Progenitor cell of endocrine pancreas (in vitro differentiated cells): ENCODE results near the gene FOSL1. TPM values are rescaled to one million over a fixed set of nuclear protein-coding genes. Genes with fewer than 3 reads are reported as not detected.

ENCODE experiments used
- DNase-seq: peaks from one replicate; pipeline ENCODE4 v3.0.0; 2021; ENCODE audit warnings: low spot score; ENCODE audit not compliant: unreplicated experiment
- H3K27ac Mint-ChIP-seq: 2 replicates; pipeline ENCODE4 v1.8.0; 2021; ENCODE audit warnings: mild to moderate bottlenecking, moderate library complexity, mixed read lengths
- H3K27me3 Mint-ChIP-seq: 2 replicates; pipeline ENCODE4 v1.8.0; 2021; ENCODE audit warnings: mixed read lengths
- H3K36me3 Mint-ChIP-seq: 2 replicates; pipeline ENCODE4 v1.8.0; 2022; ENCODE audit warnings: mixed read lengths; ENCODE audit not compliant: insufficient read depth
- H3K4me1 Mint-ChIP-seq: 2 replicates; pipeline ENCODE4 v1.8.0; 2021; ENCODE audit warnings: low read depth, mixed read lengths
- H3K4me3 Mint-ChIP-seq: 2 replicates; pipeline ENCODE4 v1.8.0; 2021; ENCODE audit warnings: low read depth, mild to moderate bottlenecking, moderate library complexity, mixed read lengths
- H3K9me3 Mint-ChIP-seq: 2 replicates; pipeline ENCODE4 v1.8.0; 2021; ENCODE audit warnings: low read depth, mixed read lengths
- total RNA-seq: library from RNA; stranded (reverse); gene quantifications from 2 replicates; pipeline ENCODE4 v1.2.1, GENCODE V29; 2021
- TF ChIP-seq, protein P1 (sequence below): fragments of 200-600 bp; sonication (generic); IDR thresholded peaks from one replicate; pipeline ENCODE4 v1.5.0; 2021; ENCODE audit warnings: antibody characterized with exemption, mild to moderate bottlenecking; ENCODE audit not compliant: unreplicated experiment

The FOSL1 gene
- total RNA-seq, 1 donor from 2014 or later, result 1.7 TPM

DNA sequence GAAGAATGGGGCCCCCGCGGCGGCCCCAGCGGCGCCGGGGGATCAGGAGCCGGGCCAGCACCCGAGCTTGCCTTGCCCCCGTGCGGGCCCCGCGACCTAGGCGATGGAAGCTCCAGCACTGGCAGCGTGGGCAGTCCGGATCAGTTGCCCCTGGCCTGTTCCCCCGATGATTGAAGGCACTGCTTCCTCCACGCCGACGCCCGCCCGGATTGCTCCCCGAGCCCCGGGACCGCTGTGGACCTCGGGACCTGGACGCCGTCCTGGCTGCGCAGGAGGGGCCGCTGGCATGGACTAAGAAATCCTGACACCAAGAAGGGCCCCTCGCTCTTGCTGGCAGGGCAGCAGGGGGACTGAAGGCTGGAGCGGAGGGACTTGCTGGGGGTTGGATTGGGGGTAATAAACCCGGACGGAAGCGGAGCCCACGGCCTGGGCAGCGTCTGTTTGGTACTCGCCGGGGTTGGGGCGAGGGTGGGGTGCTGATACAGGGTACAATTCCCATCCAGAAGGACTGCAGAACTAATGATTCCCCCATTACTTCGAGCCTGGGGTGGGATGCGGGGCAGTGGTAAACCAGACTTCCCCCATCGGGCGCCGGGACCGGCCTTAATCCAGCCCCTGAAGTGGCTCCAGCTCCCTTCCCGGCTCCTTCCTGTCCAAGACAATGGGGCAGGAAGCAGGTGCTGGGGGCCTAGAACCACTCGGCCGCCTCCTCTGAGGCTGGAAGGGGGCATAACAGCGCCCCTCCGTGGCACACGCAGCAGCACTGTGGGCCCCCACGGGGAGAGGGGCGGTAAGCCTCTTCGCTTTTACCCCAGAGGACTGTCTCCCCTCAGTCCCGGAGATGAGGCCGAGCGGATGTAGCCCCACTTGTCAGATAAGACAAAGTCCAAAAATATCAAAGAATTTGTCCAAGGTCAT lies 8.7 kb downstream of the FOSL1 start:
- Mint-ChIP-seq H3K27ac (no peak overlapping the region), H3K4me3 (peak overlapping the region; percentile 63), H3K9me3 (no peaks in the 10 kb centered on the region), H3K27me3 (peaks cover 33% of the 10 kb centered on the region), H3K4me1 (peaks cover 34% of the 10 kb centered on the region), H3K36me3 (peaks cover 1% of the 10 kb centered on the region)
- TF ChIP-seq, protein P1, sequence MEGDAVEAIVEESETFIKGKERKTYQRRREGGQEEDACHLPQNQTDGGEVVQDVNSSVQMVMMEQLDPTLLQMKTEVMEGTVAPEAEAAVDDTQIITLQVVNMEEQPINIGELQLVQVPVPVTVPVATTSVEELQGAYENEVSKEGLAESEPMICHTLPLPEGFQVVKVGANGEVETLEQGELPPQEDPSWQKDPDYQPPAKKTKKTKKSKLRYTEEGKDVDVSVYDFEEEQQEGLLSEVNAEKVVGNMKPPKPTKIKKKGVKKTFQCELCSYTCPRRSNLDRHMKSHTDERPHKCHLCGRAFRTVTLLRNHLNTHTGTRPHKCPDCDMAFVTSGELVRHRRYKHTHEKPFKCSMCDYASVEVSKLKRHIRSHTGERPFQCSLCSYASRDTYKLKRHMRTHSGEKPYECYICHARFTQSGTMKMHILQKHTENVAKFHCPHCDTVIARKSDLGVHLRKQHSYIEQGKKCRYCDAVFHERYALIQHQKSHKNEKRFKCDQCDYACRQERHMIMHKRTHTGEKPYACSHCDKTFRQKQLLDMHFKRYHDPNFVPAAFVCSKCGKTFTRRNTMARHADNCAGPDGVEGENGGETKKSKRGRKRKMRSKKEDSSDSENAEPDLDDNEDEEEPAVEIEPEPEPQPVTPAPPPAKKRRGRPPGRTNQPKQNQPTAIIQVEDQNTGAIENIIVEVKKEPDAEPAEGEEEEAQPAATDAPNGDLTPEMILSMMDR, result no peak
- no peak for DNase-seq

DNA sequence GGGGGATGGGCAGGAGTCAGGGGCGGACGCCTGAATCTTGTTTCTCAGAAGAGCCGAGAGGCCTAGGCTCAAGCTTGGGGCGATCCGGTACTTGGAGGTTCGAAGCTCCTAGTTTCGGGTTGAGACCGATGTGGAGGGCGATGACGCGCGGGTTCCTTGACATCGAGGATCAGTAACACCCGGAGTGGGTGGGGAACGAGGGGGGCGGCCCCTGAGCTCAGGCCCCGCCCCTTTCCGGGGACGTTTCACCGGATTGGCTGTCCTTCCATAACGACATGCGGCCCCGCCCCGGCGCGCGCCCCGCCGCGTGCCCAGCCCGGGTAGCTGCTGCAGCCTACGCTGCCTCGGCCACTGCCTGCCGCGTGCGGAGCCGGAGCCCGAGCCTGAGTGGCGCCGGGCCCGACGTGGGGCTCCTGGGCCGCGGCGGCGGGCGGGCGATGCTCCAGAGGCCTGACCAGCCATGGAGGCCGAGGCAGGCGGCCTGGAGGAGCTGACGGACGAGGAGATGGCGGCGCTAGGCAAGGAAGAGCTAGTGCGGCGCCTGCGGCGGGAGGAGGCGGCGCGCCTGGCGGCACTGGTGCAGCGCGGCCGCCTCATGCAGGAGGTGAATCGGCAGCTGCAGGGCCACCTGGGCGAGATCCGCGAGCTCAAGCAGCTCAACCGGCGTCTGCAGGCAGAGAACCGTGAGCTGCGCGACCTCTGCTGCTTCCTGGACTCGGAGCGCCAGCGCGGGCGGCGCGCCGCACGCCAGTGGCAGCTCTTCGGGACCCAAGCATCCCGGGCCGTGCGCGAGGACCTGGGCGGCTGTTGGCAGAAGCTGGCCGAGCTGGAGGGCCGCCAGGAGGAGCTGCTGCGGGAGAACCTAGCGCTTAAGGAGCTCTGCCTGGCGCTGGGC lies 9.6 kb downstream of the FOSL1 start, which contains the start of gene CCDC85B:
TSS of gene CCDC85B (plus strand) at position 350 of the 895 bp plus-strand sequence. CDS start at position 461, 111 bp downstream.
- Mint-ChIP-seq H3K4me3 (peak within 1 kb of the TSS; percentile 98), H3K27ac (peak within 1 kb of the TSS; percentile 93), H3K9me3 (no peaks in the 10 kb centered on the region), H3K36me3 (peaks cover 1% of the 10 kb centered on the region), H3K4me1 (peaks cover 35% of the 10 kb centered on the region), H3K27me3 (peaks cover 24% of the 10 kb centered on the region)
- TF ChIP-seq, protein P1, result peak; percentile 49
- DNase-seq, result peak; percentile 87

DNA sequence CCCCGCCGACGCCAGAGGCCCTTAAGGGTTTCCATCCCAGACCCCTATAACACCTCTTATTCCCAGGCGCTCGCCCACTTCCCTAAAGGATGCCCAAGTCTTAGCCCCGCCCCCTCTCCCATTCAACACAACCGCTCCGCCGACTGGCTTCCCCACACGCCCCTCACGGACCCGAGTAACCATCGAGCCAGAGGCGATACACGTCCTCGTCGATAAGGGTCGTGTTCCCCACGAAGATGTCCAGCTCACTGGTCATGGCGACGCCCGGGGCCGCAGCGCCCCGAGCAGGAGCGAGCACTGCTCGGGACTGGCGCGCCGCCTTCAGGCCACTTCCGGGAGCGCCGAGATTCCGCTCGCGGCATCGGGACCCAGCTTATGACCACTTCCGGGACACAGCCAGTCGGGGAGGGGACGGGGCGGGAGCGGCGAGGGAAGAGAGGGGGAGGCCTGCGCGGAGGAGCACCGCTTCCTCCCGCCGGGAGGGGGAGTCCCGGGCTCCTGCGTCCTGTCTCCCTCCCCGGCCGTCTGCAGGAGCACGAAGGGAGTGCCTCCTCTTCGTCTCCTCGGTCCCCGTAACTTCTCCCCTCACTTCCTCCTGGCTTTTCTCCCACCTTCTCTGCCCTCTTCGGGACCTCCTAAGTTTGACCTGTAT lies 11.9 kb downstream of the FOSL1 start, which contains the start of gene FIBP:
TSS of gene FIBP (minus strand) at position 309 of the 652 bp plus-strand sequence. CDS start at position 256, 53 bp downstream.
- Mint-ChIP-seq H3K4me3 (peak within 1 kb of the TSS; percentile 98), H3K9me3 (no peaks in the 10 kb centered on the region), H3K27ac (peak within 1 kb of the TSS; percentile 99), H3K27me3 (peaks cover 19% of the 10 kb centered on the region), H3K4me1 (peaks cover 35% of the 10 kb centered on the region), H3K36me3 (peaks cover 6% of the 10 kb centered on the region)
- TF ChIP-seq, protein P1, result peak; percentile 71
- DNase-seq, result peak; percentile 98

DNA sequence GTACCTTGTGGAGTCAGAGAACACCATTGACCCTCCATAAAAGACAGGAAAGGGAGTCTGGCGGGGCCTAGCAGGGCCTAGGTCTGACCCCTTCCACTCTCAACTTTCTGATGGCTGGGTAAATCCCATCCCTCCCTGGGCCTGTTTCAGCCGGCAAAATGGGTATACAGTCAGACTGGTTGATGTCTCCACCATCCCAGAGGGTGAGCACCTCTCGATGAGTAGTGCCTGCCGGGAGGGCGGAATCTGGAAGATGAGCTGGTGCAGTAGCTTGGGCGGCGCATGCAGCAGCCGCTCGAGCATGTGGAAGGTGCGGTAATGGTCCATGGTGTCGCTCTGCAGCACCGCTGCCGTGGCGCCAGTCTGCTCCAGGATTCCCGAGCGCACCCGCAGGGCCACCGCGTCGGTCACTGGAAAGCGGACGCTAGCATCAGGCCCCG lies 12.4 kb downstream of the FOSL1 start:
- H3K27ac Mint-ChIP-seq, result peak overlapping the region; percentile 99
- peaks cover 6% of the 10 kb centered on the region for H3K36me3 Mint-ChIP-seq
- no peak for DNase-seq
- H3K9me3 Mint-ChIP-seq, result no peaks in the 10 kb centered on the region
- H3K4me1 Mint-ChIP-seq, result peaks cover 35% of the 10 kb centered on the region
- TF ChIP-seq, protein P1, result no peak
- peak overlapping the region; percentile 98 for H3K4me3 Mint-ChIP-seq
- H3K27me3 Mint-ChIP-seq, result peaks cover 18% of the 10 kb centered on the region
